NCI-H510A treated with DMSO at 0.1 percent for 48 hours (cell line): ENCODE measurements around the gene DNAAF8.
"Not testable (repeated sequence)": the region's sequence is repeated elsewhere in the genome, so short reads cannot be mapped to it uniquely, and the experiment has no call there.

Source experiments
- DNase-seq: peaks from one replicate; lab custom pipeline; 2025; lab: John Stamatoyannopoulos, UW

The DNAAF8 gene

GRCh38 chr16:4724661-4725270, 9.6 kb upstream of the DNAAF8 start:
- no peak for DNase-seq

- DNase-seq, result no peak
These were observed 7.7 kb upstream of the DNAAF8 start for GRCh38 chr16:4726616-4727015.

- no peak for DNase-seq
These were observed 5.7 kb upstream of the DNAAF8 start for GRCh38 chr16:4728676-4729075.

GRCh38 chr16:4729876-4730275, 4.5 kb upstream of the DNAAF8 start:
- DNase-seq, result no peak

GRCh38 chr16:4733211-4733742, 1.1 kb upstream of the DNAAF8 start:
- no peak for DNase-seq

- DNase-seq, result no peak
These were observed 632 bp upstream of the DNAAF8 start for GRCh38 chr16:4733747-4734062.

GRCh38 chr16:4734730-4735535, 596 bp downstream of the DNAAF8 start:
- DNase-seq, result peak; percentile 16

- no peak for DNase-seq
These were observed 2.2 kb downstream of the DNAAF8 start for GRCh38 chr16:4736546-4736945.

GRCh38 chr16:4737545-4737944, 3.2 kb downstream of the DNAAF8 start:
- DNase-seq, result no peak

- DNase-seq, result not testable (repeated sequence)
These were observed 4.0 kb downstream of the DNAAF8 start for GRCh38 chr16:4738370-4738769.

- DNase-seq, result no peak
These were observed 9.0 kb downstream of the DNAAF8 start for GRCh38 chr16:4743226-4743878.

GRCh38 chr16:4744555-4745273, 10.4 kb downstream of the DNAAF8 start:
- no peak for DNase-seq

- DNase-seq, result no peak
These were observed 10.9 kb downstream of the DNAAF8 start for GRCh38 chr16:4745274-4745569.

GRCh38 chr16:4746215-4746614, 11.9 kb downstream of the DNAAF8 start:
- DNase-seq, result no peak

GRCh38 chr16:4746991-4747574, 12.7 kb downstream of the DNAAF8 start:
- DNase-seq, result no peak

- no peak for DNase-seq
These were observed 13.8 kb downstream of the DNAAF8 start for GRCh38 chr16:4747906-4748681.

GRCh38 chr16:4748682-4749411, 14.5 kb downstream of the DNAAF8 start:
- no peak for DNase-seq

GRCh38 chr16:4749700-4750257, 15.4 kb downstream of the DNAAF8 start:
- no peak for DNase-seq

GRCh38 chr16:4750896-4751295, 16.6 kb downstream of the DNAAF8 start:
- no peak for DNase-seq

GRCh38 chr16:4752351-4753100, 18.2 kb downstream of the DNAAF8 start:
- no peak for DNase-seq
